ENCODE results near the gene DNAAF9.
"Not testable (repeated sequence)": the region's sequence is repeated elsewhere in the genome, so short reads cannot be mapped to it uniquely, and the experiment has no call there.

DNAAF9 gene

DNA sequence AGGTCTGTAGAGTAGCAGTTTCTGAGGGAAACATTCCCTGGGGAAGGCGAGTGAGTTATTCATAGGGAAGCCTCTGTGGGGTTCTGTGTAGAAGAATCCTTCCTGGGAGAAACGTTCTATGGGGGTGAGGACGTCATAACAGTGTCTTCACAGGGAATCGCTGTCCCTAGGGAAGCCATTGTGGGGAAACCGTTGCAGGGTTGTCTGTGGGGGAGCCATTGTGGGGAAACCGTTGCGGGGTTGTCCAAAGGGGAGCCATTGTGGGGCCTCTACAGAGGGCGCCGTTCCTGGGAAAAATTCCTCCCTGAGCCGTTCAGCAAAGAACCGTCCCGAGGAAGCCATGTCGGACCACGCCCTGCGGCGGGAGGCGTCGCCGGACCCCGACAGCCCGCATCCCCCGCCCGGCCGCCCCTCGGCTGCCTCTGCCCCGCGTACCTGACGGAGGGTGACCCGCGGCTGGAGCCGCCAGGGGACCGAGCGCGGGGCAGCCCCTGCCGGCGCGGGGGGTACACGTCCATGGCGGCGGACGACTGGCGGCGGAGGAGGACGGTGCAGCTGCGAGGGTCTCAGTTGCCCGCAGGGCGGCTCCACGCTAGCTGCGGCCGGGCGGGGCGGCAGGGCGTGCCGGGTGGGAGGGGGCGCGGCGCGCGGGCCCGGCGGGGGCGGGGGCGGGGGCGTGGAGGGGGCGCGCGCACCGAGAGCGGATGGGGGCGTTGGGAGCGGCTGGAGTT is at the start of gene DNAAF9:
Gene DNAAF9 (minus strand): TSS at position 630 of the 731 bp plus-strand sequence. CDS start 112 bp downstream, at position 518.
- peak; percentile 62 for DNase-seq

DNA sequence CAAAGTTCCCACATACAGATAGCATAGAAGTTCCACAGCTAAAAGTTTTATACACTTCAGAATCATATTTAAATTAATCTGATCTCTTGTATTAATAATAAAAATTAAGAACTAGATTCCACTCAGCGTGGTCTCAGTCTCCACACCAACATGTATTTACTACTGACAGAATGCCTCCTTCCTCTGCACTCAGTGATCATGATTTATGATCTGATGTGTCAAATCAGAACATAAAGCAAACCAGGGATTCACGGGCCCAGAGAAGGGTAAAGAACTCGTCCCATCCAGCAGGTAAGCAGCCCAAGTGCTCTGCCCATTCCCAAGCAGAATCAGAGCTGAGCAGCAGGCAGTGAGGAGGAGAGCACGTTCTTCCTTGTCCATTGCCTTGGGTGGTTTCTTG is 49.2 kb upstream of the DNAAF9 start:
- no peak for DNase-seq

DNA sequence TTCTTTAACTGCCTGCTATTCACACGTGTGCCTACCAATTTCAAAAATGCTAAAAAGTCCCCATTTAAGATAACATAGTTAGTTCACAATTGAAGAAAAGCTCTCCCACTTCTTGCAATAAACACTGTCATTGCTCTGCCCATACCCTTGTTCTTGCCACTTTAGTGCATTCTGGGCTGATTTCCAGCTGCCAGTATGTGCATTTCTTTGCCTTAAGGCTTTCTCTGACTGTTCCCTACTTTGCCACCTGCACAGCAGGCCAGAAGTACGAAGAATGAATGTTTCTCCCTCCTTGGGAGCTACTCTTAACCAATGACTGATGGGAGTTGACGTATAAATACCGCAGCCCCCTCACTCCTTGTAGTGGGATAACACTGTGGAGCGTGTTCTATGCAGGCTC is 47.4 kb upstream of the DNAAF9 start:
- DNase-seq = no peak

DNA sequence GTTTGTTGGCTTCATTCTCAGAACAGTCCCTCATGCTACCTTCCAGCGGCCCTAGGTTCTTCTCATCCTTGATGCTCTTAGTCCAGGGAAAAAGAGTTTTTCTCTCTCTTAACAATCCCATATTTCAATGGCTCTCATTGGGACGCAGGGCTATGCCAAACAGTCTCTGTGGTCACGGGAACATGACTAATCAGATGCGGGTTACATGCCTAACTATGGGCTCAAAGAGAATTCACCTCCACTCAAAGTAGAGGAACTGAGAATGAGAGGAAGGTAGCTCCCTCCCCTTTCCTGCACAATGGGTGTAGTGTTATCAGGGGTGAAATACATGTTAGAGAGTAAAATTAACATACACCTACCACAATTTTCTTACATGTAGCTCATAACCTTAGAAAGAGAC is 45.2 kb upstream of the DNAAF9 start:
- no peak for DNase-seq

DNA sequence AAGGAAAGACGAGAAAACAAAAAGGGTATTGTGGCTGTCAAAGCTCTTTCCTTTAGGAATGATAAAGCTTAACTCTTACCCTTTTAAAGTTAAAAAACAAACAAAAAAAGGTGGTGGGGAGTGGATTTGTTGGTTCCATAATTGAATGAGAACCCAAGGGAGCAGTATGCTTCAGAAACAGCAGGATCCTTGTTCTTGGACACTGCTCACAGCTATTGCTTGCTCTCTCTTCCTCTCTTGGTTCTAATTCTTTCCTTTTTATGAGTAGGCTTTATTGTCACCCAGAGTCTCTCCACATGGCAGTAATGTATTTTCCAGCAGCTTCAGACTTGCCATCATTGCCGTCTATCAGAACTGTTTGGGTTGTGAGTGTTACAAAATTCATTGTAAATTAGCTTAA is 44.7 kb upstream of the DNAAF9 start:
- no peak for DNase-seq

DNA sequence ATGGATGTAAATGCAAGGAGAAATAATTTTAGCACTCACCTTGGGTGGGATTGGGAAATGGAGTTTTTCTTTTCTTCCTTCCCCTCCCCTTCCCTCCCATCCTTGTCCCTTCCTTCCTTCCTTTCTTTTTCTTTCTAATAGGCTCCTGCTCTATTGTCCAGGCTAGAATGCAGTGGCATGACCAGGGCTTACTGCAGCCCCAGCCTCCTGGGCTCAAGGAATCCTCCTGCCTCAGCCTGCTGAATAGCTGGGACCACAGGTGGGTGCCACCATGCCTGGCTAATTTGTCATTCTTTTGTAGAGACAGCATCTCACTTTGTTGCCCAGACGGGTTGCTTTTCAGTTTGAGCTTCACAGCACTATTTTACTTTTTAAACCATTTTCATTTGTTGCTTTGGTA is 41.9 kb upstream of the DNAAF9 start:
- no peak for DNase-seq

DNA sequence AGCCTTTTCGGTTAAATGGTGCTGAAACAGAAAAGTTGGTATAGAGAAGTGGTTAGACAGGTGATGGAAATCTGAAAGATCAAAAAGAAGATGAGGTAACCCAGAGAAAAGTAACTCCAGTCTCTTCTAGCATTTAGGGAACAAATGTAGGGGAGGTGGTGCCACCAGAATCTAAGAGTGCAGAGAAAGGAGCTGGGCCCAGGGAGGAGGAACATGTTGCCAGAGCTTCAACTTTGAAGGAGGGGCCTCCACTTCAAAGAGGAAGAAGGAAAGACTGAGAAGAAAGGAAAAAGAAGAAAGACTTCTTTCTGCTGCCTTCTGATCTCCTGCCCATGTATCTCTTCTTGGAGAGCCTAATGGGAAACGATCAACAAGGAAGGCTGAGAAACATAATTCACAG is 39.9 kb upstream of the DNAAF9 start:
- DNase-seq = no peak

DNA sequence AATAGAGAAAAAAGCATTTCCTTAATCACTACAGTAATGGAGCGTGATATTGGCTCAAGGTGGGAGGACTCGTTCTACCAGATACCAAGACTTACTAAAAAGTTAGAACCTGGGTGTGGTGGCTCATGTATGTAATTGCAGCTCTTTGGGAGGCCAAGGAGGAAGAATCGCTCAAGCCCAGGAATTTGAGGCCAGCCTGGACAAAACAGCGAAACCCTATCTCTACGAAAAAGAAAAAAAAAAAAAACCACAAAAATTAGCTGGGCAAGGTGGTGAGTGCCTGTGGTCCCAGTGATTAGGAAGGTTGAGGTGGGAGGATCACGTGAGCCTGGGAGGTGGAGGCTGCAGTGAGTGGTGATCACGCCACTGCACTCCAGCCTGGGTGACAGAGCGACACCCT is 39.3 kb upstream of the DNAAF9 start:
- DNase-seq = no peak

DNA sequence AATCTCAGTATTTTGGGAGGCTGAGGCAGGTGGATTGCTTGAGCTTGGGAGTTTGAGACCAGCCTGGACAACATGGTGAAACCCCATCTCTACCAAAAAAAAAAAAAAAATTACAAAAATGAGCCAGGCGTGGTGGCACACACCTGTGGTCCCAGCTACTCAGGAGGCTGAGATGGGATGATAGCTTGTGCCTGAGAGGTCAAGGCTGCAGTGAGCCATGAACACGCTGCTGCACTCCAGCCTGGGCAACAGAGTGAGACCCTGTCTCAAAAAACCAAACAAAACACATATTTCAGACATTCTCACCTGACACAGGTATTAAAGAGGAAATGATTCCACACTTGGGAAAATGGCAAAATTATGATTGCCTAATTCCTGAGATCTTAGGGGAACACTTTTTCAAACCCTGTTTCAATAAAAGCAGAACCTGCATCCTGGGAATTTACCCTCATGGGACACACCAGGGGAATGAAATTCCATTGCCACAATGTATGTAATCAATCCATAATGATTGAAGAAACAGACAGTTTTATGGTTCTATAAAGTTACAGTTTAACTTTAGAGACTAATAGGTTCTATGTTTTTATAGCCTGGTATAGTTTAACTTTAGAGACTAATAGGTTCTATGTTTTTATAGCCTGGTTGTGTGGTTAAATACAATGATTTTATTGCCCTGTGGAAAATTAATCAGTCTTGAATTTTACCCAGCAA is 29.6 kb upstream of the DNAAF9 start:
- DNase-seq = no peak

DNA sequence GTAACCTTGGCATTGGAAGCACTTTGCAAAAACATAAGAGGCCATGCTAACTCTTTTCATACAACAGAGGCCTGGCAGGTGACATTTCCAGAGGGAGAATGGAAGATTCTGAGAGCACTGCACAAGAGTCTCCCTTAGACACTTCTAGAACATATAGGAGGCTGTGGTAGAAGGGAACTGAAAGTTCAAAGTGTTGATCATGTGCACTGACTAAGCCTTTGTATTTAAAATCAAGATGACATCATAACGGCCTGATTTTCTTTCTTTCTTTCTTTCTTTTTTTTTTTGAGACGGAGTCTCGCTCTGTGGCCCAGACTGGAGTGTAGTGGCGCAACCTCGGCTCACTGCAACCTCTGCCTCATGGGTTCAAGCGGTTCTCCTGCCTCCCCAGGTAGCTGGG is 26.8 kb upstream of the DNAAF9 start:
- DNase-seq = no peak

DNA sequence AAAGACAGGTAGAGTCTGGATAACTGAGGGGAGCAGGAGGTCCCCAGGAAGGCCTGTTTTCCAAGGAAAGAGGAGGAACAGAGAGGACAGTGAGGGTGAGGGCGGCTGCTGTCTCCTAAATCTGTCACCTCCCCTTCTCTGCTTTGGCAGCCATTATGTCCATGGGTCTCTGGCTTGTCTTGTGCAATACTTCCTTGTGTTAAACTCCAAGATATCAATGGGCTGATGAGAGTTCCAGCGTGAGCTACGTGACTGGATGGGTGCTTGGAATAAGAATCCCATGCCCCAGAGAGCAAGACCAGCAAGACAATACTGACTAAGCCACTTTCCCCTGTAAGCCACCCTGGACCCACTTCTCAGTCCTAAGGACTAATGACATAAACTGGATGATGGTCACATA is 26.3 kb upstream of the DNAAF9 start:
- DNase-seq = no peak

DNA sequence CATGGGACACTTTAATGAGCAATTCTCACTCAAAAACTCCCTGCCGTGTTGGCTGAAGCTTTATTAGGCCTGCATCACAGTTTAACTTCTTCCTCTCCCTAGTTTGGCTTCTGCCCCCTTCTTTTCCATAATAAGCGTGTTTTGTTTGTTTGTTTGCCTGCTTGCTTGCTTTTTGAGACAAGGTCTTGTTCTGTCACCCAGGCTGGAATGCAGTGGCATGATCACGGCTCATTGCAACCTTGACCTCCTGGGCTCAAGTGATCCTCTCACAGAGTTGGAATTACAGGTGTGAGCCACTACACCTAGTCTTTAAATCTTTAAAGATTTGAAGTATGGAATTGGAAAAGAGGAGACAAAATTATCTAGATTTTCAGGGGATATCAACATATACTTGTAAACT is 25.4 kb upstream of the DNAAF9 start:
- no peak for DNase-seq

DNA sequence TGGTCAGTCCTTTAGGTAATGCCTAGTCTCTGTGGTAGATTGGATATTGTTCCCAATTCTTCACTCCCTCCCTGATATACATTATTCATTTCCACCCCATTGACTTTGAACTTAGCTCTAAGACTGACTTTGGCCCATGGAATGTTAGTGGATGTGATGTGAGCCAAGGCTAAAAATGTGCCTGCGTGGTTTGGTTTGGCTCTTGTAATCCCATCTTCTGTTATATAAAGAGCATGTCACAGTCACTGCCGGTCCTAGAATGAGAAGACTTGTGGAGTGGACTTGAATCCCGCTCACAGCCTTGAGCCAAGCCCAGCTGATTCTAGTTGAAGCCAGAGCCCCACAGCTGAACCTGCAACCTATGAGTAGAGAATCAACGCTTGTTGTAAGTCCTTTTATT is 23.6 kb upstream of the DNAAF9 start:
- no peak for DNase-seq

DNA sequence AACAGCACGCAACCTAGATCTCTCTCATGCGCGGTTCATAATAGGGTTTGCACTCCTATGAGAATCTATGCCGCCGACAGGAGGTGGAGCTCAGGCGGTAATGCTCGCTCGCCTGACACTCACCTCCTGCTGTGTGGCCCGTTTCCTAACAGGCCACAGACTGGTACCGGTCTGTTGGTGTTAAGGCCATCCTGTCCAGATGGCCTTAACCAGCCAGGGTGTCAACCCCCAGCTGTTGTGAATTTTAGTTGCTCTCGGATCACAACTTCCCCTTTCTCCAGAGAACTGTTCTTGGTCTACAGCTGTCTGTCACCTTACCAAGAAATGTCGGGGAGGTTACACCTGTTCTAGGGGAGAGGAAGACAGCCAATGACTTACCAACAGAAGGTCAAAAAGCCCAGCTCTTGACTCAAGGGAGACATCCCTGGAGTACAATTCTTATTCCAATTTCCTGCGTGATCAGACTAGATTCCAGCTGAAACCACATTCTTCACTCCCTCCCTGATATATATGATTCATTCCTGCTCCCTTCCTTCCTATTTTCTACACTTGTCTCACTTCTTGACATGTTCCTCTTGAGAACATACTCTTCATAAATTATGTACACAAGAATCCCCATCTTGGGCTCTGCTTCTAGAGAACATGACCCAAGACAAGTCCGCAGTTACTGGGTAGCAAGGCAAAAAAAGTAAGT is 23.1 kb upstream of the DNAAF9 start:
- DNase-seq = no peak

DNA sequence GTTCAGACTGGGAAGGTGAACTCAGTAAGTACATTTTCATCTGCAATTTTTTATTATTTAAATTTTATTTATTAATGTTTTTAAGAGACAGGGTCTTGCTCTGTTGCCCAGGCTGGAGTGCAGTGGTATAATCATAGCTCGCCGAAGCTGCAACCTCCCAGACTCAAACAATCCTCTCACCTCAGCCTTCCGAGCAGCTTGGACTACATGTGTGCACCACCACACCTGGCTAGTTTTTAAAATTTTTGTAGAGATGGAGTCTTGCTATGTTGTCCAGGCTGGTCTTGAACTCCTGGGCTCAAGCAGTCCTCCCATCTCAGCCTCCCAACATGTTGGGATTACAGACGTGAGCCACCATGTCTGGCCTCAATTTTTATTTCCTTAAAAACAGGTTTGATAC is 19.3 kb upstream of the DNAAF9 start:
- DNase-seq = not testable (repeated sequence)

DNA sequence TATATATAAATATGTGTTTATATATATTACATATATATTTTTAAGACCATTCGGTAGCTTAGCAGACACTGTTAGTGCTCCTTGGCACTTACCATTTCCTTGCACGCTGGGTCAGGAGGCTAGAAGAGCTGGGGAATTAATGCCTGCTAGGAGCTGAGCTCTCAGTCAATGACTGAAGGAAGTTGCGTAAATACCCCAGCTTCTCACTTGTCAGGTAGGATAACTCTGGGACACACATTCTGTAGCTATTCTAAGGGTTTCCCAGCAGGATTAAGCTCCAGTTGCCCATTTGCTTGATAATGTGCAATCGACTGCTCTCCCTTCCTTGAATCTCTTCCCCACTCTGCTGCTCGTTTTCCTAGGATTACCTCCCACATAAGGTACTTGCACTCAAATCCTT is 15.7 kb upstream of the DNAAF9 start:
- DNase-seq = no peak

DNA sequence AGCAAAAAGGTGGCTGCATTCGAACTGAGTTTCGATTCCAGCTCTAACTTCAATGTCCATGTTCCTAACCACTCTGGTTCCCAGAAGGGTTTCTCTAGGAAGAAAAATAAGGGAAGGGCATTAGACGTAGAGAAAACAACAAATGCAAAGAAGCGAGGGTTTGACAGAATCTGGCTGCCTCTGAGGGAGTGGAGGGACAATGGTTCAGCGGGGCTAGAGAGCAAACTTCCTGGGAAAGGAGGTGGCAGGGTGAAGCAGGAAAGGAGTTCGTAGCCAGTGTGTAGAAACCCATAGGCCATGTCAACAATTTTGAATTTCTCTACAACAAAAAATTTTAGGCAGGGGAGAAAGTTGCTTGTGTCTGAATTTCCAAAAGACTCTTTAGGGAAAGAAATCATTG is 14.5 kb upstream of the DNAAF9 start:
- no peak for DNase-seq

DNA sequence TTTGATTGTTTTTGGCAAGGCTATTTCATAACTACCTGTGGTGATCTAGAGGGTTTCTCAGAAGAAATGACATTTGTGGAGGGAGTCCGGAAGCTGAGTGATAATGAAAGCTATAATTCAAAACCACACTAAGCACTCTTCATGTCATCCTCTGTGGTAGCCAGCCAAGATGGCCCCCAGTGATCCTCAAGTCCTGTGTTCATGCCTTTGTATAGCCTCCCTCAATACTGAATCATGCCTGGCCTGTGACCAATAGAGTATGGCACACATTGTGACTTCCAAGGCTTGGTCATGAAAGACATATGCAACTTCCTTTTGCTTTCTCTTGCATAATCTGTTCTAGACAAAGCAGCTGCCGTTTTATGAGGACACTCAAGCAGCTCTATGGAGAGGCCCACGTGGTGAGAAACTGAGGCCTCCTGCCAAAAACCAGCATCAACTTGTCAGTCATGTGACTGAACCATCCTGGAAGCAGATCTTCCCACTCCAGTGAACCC is 12.8 kb upstream of the DNAAF9 start:
- no peak for DNase-seq

DNA sequence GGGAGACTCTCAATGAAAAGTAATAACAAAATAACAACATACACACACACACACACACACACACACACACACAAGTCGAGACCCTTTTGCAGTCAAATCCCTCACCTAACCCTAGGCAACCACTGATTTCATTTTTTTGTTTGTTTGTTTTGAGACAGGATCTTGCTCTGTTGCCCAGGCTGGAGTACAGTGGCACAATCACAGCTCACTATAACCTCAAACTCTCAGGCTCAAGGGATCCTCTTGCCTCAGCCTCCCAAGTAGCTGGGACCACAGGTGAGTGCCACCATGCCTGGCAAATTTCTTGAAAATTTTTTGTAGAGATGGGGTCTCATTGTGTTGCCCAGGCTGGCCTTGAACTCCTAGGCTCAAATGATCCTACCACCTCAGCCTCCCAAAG is 10.7 kb upstream of the DNAAF9 start:
- DNase-seq = not testable (repeated sequence)

DNA sequence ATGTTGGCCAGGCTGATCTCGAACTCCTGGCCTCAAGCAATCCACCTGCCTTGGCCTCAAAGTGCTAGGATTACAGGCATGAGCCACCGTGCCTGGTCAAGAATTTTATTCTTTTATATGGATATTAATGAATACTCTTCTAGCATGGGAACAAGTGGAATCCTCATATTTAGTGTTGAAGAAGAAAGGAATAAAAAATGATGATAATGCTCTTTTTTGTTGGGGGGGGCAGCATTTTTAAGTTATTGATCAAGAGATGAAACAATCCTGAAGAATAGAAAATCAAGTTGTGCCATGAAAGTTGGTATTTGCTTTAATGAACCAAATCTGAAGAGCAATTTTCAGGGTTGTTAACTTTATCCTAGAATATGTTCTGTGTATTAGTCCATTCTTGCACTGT is 6.7 kb upstream of the DNAAF9 start:
- DNase-seq = no peak

DNA sequence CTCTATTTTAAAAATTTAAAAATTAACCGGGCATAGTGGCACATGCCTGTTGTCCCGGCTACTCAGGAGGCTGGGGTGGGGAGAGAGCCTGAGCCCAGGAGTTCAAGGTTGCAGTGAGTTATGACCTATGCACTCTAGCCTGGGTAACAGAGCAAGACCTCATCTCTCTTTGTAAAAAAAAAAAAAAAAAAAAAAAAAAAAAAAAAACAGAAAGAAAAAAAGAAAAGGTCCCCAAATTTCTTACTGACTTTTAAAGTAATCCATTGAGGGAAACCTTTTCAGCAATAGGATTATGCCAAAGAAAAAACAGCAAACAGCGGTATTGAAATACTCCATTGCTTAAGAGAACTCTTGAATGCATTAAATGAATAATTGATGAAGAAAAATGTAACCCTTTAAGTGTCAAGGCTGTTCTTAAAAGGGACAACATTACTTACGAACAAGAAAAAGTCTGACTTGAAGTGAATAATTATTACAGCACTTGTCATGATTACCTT is 6.0 kb upstream of the DNAAF9 start:
- DNase-seq = no peak

DNA sequence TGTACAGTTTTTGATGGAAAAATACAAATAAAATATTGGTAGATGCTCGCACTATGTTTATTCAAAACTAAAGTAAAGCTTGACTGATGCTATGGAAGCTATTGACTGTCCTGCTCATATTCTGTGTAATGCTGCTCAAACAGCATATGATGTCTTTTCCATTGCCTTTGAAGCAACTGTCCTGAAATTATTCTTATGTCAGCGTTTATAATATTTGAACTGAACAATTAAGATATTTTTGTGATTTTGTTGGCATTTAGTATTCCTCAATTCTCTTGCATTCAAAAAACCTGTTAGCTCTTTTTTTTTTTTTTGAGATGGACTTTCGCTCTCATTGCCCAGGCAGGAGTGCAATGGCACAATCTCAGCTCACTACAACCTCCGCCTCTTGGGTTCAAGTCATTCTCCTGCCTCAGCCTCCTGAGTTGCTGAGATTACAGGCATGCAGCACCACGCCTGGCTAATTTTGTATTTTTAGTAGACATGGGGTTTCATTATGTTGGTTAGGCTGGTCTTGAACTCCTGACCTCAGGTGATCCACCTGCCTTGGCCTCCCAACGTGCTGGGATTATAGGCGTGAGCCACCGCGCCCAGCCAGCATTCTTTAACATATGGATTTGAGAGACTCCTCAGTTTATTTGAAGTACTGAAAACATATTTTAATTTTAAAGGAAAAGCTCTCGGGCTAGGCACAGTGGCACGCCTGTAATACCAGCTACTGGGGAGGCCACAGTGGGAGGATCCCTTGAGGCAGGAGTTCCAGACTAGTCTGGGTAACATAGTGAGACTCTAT is 5.3 kb upstream of the DNAAF9 start:
- no peak for DNase-seq

DNA sequence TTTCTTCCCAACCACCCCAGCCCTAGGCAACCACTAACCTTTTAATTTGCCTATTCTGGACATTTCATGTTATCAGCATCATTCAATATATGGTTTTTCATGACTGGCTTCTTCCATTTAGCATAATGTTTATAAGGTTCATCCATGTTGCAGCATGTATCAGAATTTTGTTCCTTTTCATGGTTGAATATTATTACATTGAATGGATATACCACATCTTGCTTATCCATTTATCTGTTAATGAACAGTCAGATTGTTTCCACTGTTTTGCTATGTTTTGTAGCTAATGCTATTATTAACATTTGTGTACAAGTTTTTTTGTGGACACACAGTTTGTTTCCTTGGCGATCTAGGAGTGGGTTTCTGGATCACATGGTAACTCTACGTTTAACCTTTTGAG is 3.0 kb upstream of the DNAAF9 start:
- no peak for DNase-seq

Data from activated naive CD4-positive, alpha-beta T cell treated with anti-CD3 and anti-CD28 coated beads, Interleukin-2, amount 50 U/mL, for 16 hours (primary cell).